ENCODE results near the gene ASTN1.

ASTN1 gene

DNA sequence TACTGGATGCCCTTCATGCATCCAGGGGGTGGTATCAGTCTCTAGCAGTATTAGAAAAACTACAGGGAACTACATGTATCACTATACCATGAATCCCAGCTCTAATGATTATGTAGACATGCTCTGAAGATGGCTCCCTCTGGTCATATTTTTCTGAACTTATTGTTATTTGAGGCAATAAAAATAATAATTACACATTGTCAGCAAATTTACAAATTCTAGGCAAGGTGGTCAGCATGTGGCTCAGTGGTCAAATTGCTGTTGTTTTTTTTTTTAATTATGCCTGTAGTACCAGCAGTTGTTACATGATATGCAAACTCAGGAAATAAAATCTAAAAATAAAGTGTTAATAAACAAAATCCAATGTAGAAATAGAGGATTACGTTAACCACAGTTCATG, 22.5 kb downstream of the ASTN1 start:
- Histone ChIP-seq H3K27me3 (ENCODE audit: insufficient read depth, poor library complexity, severe bottlenecking) (peaks cover 2% of the 10 kb centered on the region), H3K27ac (replicated peaks) (no peak overlapping the region), H3K4me3 (replicated peaks; ENCODE audit: insufficient read depth, low read length) (no peak overlapping the region)
- TF ChIP-seq, protein P1, sequence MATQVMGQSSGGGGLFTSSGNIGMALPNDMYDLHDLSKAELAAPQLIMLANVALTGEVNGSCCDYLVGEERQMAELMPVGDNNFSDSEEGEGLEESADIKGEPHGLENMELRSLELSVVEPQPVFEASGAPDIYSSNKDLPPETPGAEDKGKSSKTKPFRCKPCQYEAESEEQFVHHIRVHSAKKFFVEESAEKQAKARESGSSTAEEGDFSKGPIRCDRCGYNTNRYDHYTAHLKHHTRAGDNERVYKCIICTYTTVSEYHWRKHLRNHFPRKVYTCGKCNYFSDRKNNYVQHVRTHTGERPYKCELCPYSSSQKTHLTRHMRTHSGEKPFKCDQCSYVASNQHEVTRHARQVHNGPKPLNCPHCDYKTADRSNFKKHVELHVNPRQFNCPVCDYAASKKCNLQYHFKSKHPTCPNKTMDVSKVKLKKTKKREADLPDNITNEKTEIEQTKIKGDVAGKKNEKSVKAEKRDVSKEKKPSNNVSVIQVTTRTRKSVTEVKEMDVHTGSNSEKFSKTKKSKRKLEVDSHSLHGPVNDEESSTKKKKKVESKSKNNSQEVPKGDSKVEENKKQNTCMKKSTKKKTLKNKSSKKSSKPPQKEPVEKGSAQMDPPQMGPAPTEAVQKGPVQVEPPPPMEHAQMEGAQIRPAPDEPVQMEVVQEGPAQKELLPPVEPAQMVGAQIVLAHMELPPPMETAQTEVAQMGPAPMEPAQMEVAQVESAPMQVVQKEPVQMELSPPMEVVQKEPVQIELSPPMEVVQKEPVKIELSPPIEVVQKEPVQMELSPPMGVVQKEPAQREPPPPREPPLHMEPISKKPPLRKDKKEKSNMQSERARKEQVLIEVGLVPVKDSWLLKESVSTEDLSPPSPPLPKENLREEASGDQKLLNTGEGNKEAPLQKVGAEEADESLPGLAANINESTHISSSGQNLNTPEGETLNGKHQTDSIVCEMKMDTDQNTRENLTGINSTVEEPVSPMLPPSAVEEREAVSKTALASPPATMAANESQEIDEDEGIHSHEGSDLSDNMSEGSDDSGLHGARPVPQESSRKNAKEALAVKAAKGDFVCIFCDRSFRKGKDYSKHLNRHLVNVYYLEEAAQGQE (IDR thresholded peaks at IDR 0.05; ENCODE audit: insufficient replicate concordance, low read depth): no peak
- TF ChIP-seq POLR2AphosphoS5 (IDR thresholded peaks at IDR 0.05; ENCODE audit: low read depth) (no peak), GABPA (IDR thresholded peaks at IDR 0.05; ENCODE audit: low read depth) (no peak), SPI1 (IDR thresholded peaks at IDR 0.05; ENCODE audit: borderline replicate concordance, low read depth) (no peak)
- TF ChIP-seq, protein P2, sequence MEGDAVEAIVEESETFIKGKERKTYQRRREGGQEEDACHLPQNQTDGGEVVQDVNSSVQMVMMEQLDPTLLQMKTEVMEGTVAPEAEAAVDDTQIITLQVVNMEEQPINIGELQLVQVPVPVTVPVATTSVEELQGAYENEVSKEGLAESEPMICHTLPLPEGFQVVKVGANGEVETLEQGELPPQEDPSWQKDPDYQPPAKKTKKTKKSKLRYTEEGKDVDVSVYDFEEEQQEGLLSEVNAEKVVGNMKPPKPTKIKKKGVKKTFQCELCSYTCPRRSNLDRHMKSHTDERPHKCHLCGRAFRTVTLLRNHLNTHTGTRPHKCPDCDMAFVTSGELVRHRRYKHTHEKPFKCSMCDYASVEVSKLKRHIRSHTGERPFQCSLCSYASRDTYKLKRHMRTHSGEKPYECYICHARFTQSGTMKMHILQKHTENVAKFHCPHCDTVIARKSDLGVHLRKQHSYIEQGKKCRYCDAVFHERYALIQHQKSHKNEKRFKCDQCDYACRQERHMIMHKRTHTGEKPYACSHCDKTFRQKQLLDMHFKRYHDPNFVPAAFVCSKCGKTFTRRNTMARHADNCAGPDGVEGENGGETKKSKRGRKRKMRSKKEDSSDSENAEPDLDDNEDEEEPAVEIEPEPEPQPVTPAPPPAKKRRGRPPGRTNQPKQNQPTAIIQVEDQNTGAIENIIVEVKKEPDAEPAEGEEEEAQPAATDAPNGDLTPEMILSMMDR (IDR thresholded peaks at IDR 0.05; ENCODE audit: insufficient read depth, low read length): no peak
- no peak for DNase-seq (ENCODE audit: low read depth in 1 of 2, low spot score in 1 of 2)

DNA sequence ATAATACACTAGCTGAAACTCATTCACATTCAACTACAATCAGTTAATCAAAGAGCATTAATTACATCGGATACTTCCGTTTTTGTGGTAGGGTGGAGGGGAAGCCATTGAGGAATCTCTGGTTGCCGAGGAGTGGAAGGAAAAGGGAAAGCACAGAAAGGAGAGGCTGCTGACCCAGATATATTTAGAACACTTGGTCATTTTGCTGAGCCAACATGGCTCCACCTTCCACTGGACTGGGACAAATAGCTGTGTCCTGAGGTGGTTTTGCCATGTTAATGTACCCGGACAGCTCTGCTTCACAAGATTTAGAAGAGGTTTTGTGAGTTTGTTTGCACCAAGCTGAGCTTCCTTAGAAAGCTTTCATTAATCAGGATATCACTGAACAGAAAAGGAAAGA, 26.2 kb downstream of the ASTN1 start:
- H3K27me3 ChIP-seq (ENCODE audit: insufficient read depth, poor library complexity, severe bottlenecking): peaks cover 2% of the 10 kb centered on the region
- no peak overlapping the region for H3K4me3 ChIP-seq (replicated peaks; ENCODE audit: insufficient read depth, low read length)
- TF ChIP-seq, protein P1 (IDR thresholded peaks at IDR 0.05; ENCODE audit: insufficient replicate concordance, low read depth): no peak
- TF ChIP-seq GABPA (IDR thresholded peaks at IDR 0.05; ENCODE audit: low read depth) (no peak), SPI1 (IDR thresholded peaks at IDR 0.05; ENCODE audit: borderline replicate concordance, low read depth) (no peak), POLR2AphosphoS5 (IDR thresholded peaks at IDR 0.05; ENCODE audit: low read depth) (no peak)
- TF ChIP-seq, protein P2 (IDR thresholded peaks at IDR 0.05; ENCODE audit: insufficient read depth, low read length): no peak
- no peak overlapping the region for H3K27ac ChIP-seq (replicated peaks)
- no peak for DNase-seq (ENCODE audit: low read depth in 1 of 2, low spot score in 1 of 2)

DNA sequence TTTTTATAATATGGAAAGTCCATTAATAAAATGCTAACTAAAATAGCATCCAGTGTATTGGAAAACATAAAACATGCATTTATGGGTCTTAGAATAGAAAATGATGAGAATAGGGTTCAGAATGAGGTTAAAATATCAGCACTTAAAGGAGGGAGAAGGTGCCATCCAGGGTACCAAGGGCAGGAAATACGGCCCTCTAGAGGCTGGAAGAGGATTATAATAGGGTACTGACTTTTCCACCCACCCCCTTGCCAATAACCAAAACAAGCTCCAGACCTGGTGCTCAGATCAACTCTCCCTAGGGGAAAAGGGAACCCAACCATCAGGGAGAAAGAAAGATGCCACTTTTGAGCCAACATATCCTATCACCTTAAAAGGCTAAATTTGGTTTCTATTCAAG, 26.7 kb downstream of the ASTN1 start:
- DNase-seq (ENCODE audit: low read depth in 1 of 2, low spot score in 1 of 2): no peak
- H3K27me3 ChIP-seq (ENCODE audit: insufficient read depth, poor library complexity, severe bottlenecking): peaks cover 2% of the 10 kb centered on the region
- TF ChIP-seq, protein P2 (IDR thresholded peaks at IDR 0.05; ENCODE audit: insufficient read depth, low read length): no peak
- TF ChIP-seq POLR2AphosphoS5 (IDR thresholded peaks at IDR 0.05; ENCODE audit: low read depth) (no peak), GABPA (IDR thresholded peaks at IDR 0.05; ENCODE audit: low read depth) (no peak), SPI1 (IDR thresholded peaks at IDR 0.05; ENCODE audit: borderline replicate concordance, low read depth) (no peak)
- TF ChIP-seq, protein P1 (IDR thresholded peaks at IDR 0.05; ENCODE audit: insufficient replicate concordance, low read depth): no peak
- H3K4me3 ChIP-seq (replicated peaks; ENCODE audit: insufficient read depth, low read length): no peak overlapping the region
- no peak overlapping the region for H3K27ac ChIP-seq (replicated peaks)

All from HL-60 (cell line).